OCI-LY7 (cell line): ENCODE measurements around the gene MRPS22. TPM values are rescaled to one million over a fixed set of nuclear protein-coding genes. Genes with fewer than 3 reads are reported as not detected.

ENCODE experiments used
- BruUV-seq: library from RNA; stranded (reverse); fragments of 400-500 nt; replicated peaks from 2 replicates; lab custom pipeline; 2021; lab: Mats Ljungman, UMichigan
- CTCF ChIA-PET: fragments of 300-600 bp; sonication (Branson Sonifier 250); formaldehyde crosslinking; loops from one replicate; lab custom pipeline; 2022; ENCODE audit warnings: antibody characterized with exemption; ENCODE audit not compliant: unreplicated experiment; lab: Charles Lee
- POLR2A ChIA-PET: fragments of 300-600 bp; sonication (Branson Sonifier 250); formaldehyde crosslinking; loops from one replicate; lab custom pipeline; 2022; ENCODE audit warnings: antibody characterized with exemption; lab: Charles Lee
- DNase-seq: peaks from one replicate; pipeline ENCODE4 v3.0.0-alpha.2; 2015; ENCODE audit warnings: low spot score
- H2AFZ ChIP-seq: fragments of 200-600 bp; sonication (generic), shearing (Covaris generic); 2 replicates; pipeline ENCODE4 v1.6.1; 2014; ENCODE audit warnings: mild to moderate bottlenecking, antibody characterized with exemption, low read length, moderate library complexity
- H3K27ac ChIP-seq: fragments of 200-600 bp; sonication (generic); 2 replicates; pipeline ENCODE4 v1.5.1; 2014; ENCODE audit warnings: mixed run types, low read depth, mild to moderate bottlenecking, moderate library complexity, low read length, inconsistent platforms; ENCODE audit not compliant: poor library complexity, severe bottlenecking
- H3K36me3 ChIP-seq: fragments of 200-600 bp; sonication (generic); 2 replicates; pipeline ENCODE4 v1.6.1; 2014; ENCODE audit warnings: mild to moderate bottlenecking, antibody characterized with exemption, low read length, moderate library complexity, mixed read lengths; ENCODE audit not compliant: insufficient read depth
- H3K4me1 ChIP-seq: fragments of 200-600 bp; sonication (generic); 2 replicates; pipeline ENCODE4 v1.5.1; 2014; ENCODE audit warnings: mild to moderate bottlenecking, low read length; ENCODE audit not compliant: insufficient read depth, poor library complexity, severe bottlenecking
- H3K4me2 ChIP-seq: fragments of 200-600 bp; sonication (generic); 2 replicates; pipeline ENCODE4 v1.6.1; 2014; ENCODE audit warnings: mild to moderate bottlenecking, low read length
- H3K4me3 ChIP-seq: fragments of 200-600 bp; sonication (generic); 2 replicates; pipeline ENCODE4 v1.5.1; 2014; ENCODE audit warnings: mild to moderate bottlenecking, low read depth, low read length; ENCODE audit not compliant: poor library complexity, severe bottlenecking
- H3K79me2 ChIP-seq: fragments of 200-600 bp; sonication (generic); 2 replicates; pipeline ENCODE4 v1.6.1; 2016; ENCODE audit warnings: low read depth, mild to moderate bottlenecking, low read length, moderate library complexity, mixed read lengths; ENCODE audit not compliant: insufficient read depth
- H3K9me2 ChIP-seq: fragments of 200-600 bp; sonication (generic); 2 replicates; pipeline ENCODE4 v1.6.1; 2016; ENCODE audit warnings: mild to moderate bottlenecking, low read length, mixed read lengths; ENCODE audit not compliant: insufficient read depth
- H3K9me3 ChIP-seq: fragments of 200-600 bp; sonication (generic); 2 replicates; pipeline ENCODE4 v1.6.1; 2014; ENCODE audit warnings: mild to moderate bottlenecking, mixed run types, low read length, mixed read lengths
- H4K20me1 ChIP-seq: fragments of 200-600 bp; sonication (generic); 2 replicates; pipeline ENCODE4 v1.6.1; 2014; ENCODE audit warnings: mild to moderate bottlenecking, antibody characterized with exemption, low read length, moderate library complexity, mixed read lengths; ENCODE audit not compliant: insufficient read depth
- EZH2phosphoT487 ChIP-seq: fragments of 200-600 bp; sonication (generic); IDR thresholded peaks from 2 replicates; pipeline ENCODE4 v1.6.1; 2018; ENCODE audit warnings: low read depth, borderline replicate concordance, mild to moderate bottlenecking, mixed run types, antibody characterized with exemption, low read length, moderate library complexity, mixed read lengths
- intact Hi-C: fragments of 100-400 bp; cut with micrococcal nuclease; formaldehyde crosslinking; loops from one replicate; pipeline ENCODE4 v1.10.0; 2022; ENCODE audit not compliant: unreplicated experiment
- total RNA-seq, 2 experiments: library from RNA; depleted of rRNA in 1 of 2; stranded (reverse); fragments of >200 nt in 1 of 2; shearing (Covaris generic) in 1 of 2; gene quantifications; 2 replicates each; pipeline ENCODE4 v1.2.3, GENCODE V29; 2014 to 2022
- TF ChIP-seq, protein P1 (sequence below): fragments of 200-600 bp; sonication (generic); conservative IDR thresholded peaks from 2 replicates; pipeline ENCODE4 v1.5.1; 2014; ENCODE audit warnings: mild to moderate bottlenecking, antibody characterized with exemption, low read length, moderate library complexity, mixed read lengths

Gene MRPS22
- total RNA-seq, 2 experiments from 2014 or later: 54.9 to 61.4 TPM

DNA sequence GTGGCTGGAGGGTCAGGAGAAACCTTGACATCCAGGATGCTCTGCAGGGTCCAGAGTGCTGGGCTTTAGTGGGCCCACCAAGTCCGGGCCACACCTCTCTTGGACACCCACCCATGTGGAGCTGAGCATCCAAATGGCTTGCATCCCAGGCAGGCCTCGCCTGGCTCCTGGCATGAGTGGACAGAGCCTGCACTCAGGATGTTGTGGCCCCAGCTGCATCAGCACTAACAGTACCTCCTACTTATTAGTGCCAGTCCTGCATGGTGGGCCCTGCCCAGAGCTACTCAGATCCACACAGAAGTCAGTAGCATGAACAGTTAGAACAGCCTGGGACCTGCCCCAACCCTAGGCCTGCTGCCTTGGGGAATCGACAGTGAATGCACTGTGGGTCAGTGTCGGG, 42.2 kb upstream of the MRPS22 start:
- Histone ChIP-seq H3K4me1 (no peaks in the 10 kb centered on the region), H3K9me3 (no peaks in the 10 kb centered on the region), H2AFZ (no peak overlapping the region), H4K20me1 (no peaks in the 10 kb centered on the region), H3K4me3 (no peak overlapping the region), H3K4me2 (no peak overlapping the region), H3K79me2 (no peaks in the 10 kb centered on the region), H3K9me2 (no peaks in the 10 kb centered on the region), H3K36me3 (no peaks in the 10 kb centered on the region), H3K27ac (no peak overlapping the region)
- no peak for TF ChIP-seq EZH2phosphoT487
- no TSS peak for BruUV-seq
- CTCF ChIA-PET: no interaction called here
- intact Hi-C loops: no loop called here
- POLR2A ChIA-PET: no interaction called here
- no peak for DNase-seq

DNA sequence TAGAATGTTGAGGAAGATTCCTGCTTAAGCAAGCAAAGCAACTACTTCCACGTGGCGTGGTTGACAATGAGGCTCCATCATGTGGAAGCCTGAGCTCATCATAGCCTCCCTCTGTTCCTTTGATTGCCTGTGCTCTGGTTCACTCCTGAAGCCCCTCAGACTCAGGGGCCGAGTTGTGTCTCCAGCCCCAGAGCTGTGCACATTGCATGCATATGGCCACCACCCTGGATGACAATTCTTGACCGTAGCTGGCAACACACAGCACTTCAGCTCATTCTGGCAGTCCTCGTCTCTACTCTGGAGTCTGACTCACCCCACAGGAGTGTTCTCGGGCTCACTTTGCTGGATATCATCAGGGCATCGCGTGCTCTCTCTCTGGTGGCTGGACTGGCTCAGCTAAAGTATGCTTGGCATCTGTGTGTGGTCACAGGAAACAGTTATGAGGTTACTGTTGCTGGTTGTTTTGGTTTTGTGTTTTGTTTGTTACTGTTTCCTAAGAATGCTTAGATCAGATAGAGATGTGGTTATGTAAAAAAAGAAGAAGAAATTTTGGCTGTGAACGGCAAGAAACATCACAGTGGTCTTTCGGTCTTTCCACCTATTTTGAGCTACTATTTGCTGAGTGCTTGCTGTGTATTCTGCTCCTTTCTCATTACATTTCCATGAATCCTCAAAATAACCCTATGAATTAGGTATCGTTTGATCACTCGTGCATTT, 41.6 kb upstream of the MRPS22 start:
- Histone ChIP-seq H4K20me1 (no peaks in the 10 kb centered on the region), H3K79me2 (no peaks in the 10 kb centered on the region), H3K27ac (no peak overlapping the region), H3K4me2 (no peak overlapping the region), H3K9me3 (no peaks in the 10 kb centered on the region), H3K4me3 (no peak overlapping the region), H3K4me1 (no peaks in the 10 kb centered on the region), H3K9me2 (no peaks in the 10 kb centered on the region), H3K36me3 (no peaks in the 10 kb centered on the region), H2AFZ (no peak overlapping the region)
- BruUV-seq: no TSS peak
- TF ChIP-seq EZH2phosphoT487: no peak
- intact Hi-C loops: no loop called here
- DNase-seq: no peak
- POLR2A ChIA-PET: no interaction called here
- CTCF ChIA-PET: no interaction called here

DNA sequence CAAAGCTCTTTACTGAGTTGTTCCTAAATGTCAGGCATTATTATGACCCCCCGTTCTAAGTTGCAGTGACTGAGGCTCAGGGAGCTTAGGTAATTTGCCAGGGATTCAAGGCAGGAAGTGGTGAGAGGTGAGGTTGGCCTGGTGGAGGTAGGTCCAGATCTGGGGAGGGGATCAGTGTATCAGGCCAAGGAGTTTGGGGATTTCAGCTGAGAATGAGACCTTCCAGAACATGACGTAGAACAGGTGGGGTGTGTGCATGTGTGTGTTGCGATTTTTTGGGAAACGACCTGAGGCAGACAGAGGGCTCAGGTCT, 41.1 kb upstream of the MRPS22 start:
- TF ChIP-seq EZH2phosphoT487: no peak
- TF ChIP-seq, protein P1, sequence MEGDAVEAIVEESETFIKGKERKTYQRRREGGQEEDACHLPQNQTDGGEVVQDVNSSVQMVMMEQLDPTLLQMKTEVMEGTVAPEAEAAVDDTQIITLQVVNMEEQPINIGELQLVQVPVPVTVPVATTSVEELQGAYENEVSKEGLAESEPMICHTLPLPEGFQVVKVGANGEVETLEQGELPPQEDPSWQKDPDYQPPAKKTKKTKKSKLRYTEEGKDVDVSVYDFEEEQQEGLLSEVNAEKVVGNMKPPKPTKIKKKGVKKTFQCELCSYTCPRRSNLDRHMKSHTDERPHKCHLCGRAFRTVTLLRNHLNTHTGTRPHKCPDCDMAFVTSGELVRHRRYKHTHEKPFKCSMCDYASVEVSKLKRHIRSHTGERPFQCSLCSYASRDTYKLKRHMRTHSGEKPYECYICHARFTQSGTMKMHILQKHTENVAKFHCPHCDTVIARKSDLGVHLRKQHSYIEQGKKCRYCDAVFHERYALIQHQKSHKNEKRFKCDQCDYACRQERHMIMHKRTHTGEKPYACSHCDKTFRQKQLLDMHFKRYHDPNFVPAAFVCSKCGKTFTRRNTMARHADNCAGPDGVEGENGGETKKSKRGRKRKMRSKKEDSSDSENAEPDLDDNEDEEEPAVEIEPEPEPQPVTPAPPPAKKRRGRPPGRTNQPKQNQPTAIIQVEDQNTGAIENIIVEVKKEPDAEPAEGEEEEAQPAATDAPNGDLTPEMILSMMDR: no peak
- CTCF ChIA-PET: no interaction called here
- H3K27ac ChIP-seq: no peak overlapping the region
- no peaks in the 10 kb centered on the region for H3K79me2 ChIP-seq
- H3K9me3 ChIP-seq: no peaks in the 10 kb centered on the region
- BruUV-seq: no TSS peak
- no peak overlapping the region for H3K4me2 ChIP-seq
- H4K20me1 ChIP-seq: no peaks in the 10 kb centered on the region
- H3K4me1 ChIP-seq: no peaks in the 10 kb centered on the region
- POLR2A ChIA-PET: no interaction called here
- no peak for DNase-seq
- no peak overlapping the region for H2AFZ ChIP-seq
- no peaks in the 10 kb centered on the region for H3K36me3 ChIP-seq
- no peak overlapping the region for H3K4me3 ChIP-seq
- no peaks in the 10 kb centered on the region for H3K9me2 ChIP-seq
- intact Hi-C loops: no loop called here

DNA sequence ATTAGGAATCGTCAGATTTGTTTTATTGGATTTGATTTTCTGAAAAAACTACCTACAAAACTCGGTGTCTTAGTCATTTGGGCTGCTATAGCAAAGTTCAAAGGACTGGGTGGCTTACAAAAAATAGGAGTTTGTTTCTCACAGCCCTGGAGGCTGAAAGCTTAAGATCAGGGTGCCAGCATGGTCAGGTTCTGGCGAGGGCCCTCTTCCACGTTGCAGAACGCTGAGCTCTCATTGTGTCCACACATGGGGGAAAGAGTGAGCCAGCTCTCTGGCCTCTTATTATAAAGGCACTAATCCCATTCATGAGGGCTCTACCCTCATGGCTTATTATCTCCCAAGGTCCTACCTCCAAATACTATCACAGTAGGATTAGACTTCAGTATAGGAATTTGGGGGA, 40.6 kb upstream of the MRPS22 start:
- Histone ChIP-seq H3K36me3 (no peaks in the 10 kb centered on the region), H4K20me1 (no peaks in the 10 kb centered on the region), H3K4me3 (no peak overlapping the region), H3K9me3 (no peaks in the 10 kb centered on the region), H3K9me2 (no peaks in the 10 kb centered on the region), H3K4me1 (no peaks in the 10 kb centered on the region), H3K27ac (no peak overlapping the region), H2AFZ (no peak overlapping the region), H3K79me2 (no peaks in the 10 kb centered on the region), H3K4me2 (no peak overlapping the region)
- intact Hi-C loops: no loop called here
- no TSS peak for BruUV-seq
- no peak for TF ChIP-seq EZH2phosphoT487
- TF ChIP-seq, protein P1: no peak
- ChIA-PET CTCF (no interaction called here), POLR2A (no interaction called here)
- DNase-seq: no peak
